NCI-H1048 (cell line): ENCODE results near the gene NCF2.

Experiments
- DNase-seq: peaks from one replicate; lab custom pipeline; 2025; lab: John Stamatoyannopoulos, UW

Gene NCF2

DNA sequence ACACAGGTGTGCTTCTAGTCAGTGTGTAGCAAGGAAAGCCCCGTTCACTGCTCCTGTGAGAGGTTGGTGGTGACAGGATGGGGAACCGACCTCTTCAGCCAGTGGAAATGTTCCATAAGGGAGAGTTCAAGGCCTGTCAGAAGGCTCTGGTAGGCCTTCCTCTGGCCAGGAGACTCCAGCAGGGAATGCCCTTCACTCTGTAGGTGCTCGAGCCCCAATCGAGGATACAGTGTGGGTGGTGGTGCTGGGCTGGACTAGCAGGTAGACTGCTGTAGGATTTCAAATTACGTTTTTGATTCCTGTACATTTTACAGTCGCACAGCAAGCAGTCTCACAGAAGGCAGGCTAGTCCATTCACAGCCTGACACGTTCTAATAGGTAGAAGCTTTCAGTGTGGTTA, 37.8 kb downstream of the NCF2 start:
- no peak for DNase-seq

DNA sequence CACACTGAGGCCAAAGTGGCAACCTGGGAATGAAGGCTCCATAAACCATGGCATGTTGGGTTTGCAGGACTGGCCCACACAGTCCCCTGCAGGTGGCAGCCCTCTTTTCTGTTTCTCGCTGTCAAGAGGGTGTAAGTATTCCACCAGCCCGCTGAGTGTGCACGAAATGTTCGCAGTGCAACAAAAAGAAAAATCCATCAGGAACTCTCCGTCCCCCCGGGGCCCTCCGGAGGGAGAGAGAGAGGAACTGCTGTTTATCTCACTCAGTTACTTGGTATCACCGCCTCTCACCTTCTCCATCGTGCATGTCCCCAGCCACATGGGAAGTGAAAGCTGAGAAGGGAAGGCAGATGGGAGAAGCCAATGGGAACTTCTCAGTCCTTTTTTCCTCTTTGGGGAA, 38.3 kb downstream of the NCF2 start:
- DNase-seq, result no peak

DNA sequence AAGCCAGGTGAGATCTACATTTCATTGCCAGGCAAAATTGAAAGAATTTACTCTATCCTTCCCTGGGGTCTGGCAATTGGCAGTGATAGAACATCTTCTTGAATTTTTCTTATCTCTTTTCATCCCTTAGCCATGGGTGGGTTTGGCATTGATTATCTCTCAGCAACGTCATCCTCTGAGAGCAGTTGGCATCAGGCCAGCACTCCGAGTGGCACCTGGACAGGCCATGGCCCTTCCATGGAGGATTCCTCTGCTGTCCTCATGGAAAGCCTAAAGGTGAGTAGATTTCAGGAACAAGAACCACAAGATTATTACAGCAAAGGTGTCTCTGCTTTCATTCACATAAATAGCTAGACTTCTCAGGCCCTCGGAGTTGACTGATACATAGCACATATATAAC, 39.3 kb downstream of the NCF2 start:
- no peak for DNase-seq

DNA sequence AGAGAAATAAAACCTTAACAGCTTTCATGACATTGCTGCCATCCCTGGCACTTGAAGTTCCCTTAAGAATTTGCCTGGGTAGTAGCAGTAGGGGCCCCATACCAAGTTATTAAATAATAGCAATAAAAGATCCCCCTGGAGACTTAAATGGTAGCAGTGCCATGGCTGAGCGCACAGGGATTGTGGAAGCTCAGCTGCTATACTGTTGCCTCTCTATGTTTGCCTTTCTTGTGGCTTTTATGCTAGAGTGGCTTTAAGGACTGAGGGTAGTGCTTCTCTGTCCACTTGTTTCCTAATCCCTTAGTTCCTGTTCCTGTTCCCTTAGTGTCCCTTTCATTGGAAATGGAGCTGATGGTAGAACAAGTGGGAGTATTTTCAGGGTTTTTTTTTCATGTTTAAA, 42.1 kb downstream of the NCF2 start:
- DNase-seq, result no peak

DNA sequence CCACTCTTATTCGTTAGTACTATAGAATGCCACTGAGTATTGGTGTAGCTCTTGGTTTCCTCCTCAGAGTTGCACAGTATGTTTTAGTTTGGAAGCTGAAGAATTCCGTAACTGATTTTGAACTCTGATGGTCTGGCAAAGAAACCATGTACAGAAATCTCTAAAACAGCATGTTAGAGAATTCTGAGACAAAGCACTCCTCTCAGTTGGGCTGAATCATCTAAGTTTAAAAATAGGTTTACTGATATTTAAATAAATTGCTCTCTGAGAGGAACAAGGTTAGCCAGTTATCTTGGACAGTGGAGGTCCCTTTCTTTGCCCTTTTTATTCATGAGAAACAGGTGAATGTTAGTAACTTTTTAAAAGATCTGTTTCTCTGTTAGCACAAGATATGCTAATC, 43.8 kb downstream of the NCF2 start:
- DNase-seq, result no peak

DNA sequence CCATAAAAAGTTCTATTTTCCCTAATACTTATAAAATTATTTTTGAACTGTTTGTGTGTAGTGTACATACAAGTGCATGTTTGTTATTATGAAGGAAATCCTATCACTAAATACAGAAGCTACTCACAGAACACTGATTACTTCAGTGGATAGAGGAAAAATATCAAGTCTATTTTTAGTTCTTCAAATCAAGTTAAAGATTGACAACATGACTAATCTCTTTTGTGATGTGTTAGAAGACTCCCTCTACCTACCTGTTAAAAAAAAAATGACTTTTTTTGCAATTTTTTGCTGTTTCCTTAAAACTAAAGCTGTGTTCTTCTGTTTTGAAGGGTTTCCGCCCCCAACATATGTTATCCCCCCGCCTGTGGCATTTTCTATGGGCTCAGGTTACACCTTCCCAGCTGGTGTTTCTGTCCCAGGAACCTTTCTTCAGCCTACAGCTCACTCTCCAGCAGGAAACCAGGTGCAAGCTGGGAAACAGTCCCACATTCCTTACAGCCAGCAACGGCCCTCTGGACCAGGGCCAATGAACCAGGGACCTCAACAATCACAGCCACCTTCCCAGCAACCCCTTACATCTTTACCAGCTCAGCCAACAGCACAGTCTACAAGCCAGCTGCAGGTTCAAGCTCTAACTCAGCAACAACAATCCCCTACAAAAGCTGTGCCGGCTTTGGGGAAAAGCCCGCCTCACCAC, 45.5 kb downstream of the NCF2 start:
- DNase-seq, result no peak

DNA sequence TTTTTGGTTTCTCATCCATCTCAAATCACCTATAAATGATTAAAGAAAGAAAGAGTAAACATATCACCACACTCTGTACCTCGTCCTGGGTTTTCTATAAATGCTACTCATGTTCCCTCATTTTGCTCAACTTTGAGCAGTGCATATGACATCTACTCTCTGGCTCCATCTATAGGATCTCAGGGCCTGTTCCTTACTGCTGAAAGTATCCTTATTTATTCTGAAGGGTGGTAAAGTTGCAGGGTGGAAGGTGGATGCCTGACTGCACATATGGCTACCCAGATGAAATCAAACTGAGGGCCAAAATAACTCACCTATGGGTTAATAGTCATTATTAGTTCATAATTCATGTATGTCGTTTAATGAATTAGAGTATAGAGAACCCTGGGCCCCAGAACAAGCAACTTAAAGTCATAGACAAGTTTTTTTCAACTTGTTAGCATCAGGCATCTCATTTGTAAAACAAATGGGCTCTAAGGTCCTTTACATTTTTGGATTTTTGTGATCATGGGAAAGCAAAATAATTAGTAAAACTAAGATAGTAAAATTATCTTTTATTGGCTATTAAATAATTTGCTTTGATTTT, 46.5 kb downstream of the NCF2 start:
- peak; percentile 39 for DNase-seq

DNA sequence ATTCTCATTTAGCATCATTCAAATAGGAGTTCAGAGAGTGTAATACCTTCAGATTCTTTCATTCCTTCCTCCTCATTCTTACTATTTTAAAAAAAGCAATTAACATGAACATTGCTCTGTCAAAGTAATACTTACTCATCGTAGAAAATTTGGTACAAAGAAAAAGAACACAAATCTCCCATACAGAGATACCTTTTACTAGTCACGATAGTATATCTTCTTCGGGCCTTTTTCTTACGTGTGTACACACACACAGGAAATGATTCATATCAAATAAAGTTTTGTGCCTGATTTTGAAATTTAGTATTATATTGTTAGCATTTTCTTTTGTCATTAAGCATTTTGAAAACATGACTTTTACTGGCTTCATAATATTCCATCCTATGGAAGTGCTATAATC, 52.9 kb downstream of the NCF2 start:
- DNase-seq, result no peak

DNA sequence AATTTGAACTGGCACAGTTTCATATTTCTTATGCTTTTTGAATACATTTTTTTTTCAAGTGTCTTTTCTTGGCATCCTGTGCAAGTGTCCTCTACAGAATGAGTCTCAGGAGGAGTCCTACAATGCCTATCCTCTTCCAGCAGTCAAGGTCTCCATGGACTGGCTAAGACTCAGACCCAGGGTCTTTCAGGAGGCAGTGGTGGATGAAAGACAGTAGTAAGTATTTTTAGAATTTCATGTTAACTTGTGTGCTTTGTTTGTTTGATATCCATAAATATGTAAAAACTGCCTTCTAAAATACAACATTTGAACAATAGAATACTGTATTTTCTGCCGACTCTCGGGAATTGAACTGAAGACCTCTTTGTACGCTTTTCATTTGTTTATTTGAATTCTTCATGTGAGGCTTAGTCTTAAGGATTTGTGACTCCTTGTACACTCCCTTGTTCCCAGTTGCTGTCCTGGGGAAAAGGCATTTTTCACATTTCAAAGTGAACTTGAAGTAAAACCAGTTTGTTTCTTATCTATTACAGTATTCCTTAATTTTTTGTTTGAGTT, 56.6 kb downstream of the NCF2 start:
- peak; percentile 40 for DNase-seq

DNA sequence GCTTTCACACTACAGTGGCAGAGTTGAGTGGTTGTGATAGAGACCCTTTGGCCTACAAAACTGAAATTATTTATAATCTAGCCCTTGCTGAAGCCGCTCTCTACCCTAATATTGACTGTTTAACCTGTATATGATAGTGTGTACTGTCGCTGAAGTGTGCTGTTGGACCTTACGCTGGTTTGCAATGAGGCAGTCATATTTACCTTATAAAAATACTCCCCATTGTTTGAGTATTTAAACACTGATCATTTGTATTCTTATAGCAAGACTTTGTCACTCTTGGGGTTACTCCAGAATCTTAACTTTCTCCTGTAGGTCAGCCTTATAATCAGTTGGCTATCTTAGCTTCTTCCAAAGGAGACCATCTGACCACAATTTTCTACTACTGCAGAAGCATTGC, 61.7 kb downstream of the NCF2 start:
- no peak for DNase-seq

DNA sequence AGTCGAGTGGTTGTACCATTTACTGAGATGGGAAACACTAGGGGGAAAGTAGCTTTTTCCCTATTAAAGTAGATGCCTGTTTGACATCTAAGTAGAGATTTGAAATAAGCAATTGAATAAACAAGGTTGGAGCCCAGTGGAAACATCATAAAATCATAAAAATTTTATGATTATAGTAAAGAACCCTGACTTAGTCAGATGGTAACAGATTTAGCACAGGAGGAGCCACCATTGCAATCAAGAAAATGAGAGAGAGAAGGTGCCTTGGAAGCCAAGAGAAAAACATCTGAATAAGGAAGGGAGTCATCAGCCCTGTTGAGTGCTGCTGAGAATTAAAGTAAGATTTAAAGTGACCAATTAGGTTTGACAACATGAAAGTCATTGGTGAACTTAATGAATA, 68.2 kb downstream of the NCF2 start:
- no peak for DNase-seq

DNA sequence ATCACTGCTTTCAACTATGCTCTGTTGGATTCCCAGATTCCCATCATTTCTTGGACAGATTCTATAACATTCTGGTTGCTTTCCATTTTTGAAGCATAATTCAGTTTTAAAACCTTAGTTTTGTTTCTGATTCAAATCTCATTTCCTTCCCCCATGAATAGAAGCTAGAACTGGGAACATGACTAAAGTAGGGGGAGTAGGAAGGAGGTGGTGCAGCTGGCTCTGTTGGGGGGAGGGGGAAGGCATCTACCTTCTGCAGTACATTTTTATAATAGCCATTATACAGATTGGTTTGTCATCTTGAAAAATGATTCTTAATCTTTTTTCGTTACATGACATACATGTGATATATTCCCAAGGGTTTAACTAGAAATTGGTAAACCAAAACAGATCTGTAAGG, 69.9 kb downstream of the NCF2 start:
- DNase-seq, result no peak

DNA sequence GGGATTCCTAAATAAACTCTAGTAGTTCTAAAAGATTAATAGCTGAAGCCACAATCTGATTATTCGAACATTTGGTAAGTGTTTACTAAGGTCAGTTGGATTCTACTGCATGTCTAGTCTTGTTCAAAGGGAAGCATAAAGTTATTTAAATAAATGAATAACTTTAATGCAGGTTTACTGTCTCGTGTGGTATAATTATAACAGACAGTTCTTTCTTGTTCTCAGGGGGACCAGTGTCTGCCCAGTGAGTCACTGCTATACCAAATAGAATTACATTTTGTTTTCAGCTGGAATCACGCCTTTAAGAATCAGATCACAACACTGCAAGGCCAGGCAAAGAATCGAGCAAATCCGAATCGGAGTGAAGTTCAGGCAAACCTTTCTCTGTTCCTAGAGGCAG, 72.9 kb downstream of the NCF2 start:
- no peak for DNase-seq

DNA sequence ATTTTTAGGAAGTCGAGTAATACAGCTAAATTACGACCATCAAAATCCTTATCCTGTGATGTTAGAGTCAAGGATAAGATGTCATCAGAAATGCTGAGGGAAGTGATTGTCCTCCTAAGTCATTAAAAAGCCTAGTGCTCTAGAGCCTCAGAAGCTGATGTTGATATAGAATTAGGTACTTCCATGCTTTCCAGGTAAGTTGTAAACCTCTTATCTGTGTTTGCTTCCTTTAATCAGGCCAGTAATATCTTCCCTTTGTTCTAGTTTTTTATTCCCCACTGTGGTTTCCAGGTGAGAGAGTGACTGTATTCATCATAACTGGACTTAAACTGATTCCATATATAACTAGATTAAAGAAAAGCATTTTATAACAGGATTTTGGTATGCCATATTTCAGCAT, 73.5 kb downstream of the NCF2 start:
- DNase-seq, result no peak

DNA sequence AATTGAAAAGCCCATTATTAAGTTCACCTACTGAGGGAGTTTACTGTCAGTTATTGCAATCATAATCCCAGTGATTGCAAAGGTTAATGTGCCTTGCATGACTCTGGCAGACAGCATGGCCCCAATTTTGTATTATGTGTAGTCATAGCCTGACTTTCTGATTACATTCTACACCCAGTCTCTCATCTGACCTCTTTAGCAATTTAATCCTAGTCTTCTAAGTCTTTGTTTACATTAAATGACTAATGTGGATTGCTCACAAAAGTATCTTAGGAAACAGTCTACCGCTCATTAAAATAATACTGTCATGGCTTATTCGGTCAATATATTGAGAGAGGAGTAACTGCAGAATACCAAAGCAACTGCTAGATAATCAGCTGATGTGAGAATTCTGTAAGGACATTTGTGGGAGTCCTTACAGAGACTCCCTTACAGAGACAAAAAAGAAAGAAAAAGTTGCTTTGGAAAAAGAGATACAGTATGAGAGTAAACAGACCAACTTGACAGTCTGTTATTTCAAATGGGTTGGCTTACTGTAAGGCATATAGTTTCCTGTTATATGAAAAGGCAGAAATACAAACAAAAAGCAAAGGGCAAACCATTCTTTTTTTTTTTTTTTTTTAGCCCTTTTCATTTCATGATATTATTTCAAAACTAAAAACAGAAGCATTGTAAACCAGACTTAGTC, 75.1 kb downstream of the NCF2 start:
- no peak for DNase-seq

DNA sequence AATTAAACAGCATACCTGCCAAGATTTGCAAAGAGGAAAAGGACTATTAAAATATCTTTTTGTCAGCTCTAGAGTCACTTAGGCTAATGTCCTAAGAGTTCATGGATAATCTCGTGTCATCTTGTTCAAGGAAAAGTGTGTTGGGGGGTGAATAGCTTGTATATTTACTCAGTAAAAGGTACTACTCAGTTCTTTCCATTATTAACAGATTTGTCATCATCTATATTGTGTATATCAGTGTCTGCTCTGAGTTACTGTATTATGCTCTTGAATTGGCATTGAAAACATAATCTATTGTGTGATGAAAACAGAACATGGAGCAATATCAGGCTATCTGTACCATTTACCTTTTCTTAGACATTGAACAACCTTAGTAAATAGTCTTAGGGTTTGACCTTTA, 76.0 kb downstream of the NCF2 start:
- DNase-seq, result no peak

DNA sequence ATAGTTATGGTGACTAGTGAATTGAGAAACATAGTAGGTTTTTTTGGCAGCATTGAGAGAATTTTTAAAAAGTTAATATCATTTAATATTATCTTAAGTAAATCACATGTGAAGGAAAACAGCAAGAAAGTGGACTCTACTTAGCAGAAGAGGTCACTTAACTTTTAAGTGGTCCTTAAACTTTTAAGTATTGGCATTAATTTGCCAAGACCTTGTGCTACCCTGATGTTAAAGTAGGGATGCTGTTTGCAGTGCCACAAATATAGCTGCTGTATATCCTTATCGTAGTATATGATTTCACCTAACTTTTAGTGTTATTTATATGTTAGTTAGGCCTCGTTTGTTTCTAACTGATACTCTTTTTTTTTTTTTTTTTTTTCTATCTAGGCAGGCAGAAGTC, 77.8 kb downstream of the NCF2 start:
- no peak for DNase-seq

DNA sequence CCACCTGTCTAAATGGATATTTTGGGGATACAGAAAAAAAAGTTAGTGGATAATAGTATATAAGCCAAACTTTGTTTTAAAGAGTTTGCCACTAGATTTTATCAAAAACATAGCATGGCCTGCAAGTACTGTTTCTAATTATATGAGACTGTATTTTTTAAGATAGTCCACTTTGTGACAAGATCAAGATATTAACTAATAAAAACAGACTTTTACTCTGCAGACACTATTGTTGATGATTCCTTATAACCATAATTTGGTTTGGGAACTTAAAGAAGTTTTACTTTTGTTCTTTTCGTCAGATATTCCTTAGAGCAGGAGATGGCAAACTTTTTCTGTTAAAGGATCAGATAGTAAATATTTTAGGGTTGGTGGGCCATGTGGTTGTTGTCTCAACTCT, 81.6 kb downstream of the NCF2 start:
- DNase-seq, result no peak

DNA sequence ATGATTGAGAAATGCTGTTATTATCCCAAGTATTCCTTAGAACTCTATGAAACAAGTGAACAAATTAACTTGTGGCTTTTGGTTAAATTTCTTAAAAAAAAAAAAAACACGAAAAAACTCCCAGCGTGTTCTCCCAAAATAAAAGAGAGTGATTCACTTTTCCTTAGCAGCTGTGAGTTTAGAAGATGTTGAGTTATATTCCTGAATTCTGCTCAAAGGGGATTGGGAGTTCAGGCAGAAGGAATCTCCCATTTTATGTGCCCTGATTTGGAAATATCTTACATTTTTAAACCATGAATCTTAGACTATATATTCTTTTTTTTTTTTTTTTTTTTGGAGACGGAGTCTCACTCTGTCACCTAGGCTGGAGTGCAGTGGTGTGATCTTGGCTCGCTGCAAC, 83.7 kb downstream of the NCF2 start:
- DNase-seq, result no peak
